Lung (tissue), 16 donors: ENCODE results near the gene ERFE. TPM values are rescaled to one million over a fixed set of nuclear protein-coding genes. Genes with fewer than 3 reads are reported as not detected.

ENCODE experiments used
- ATAC-seq: fragments of 200-7000 bp; cut with Tn5 transposase; one replicate; pipeline ENCODE4 v1.9.1; 2020; ENCODE audit warnings: moderate number of reproducible peaks; ENCODE audit not compliant: insufficient read depth, low FRiP score
- DNase-seq, 3 donors: peaks; one replicate each; pipeline ENCODE4 v3.0.0-alpha.2; 2013 to 2017
- H3K27ac ChIP-seq, 2 donors: one replicate each; pipeline ENCODE4 v1.5.1; 2013; ENCODE audit warnings: mild to moderate bottlenecking in 2 of 2, moderate library complexity in 2 of 2, control low read depth in 1 of 2, inconsistent platforms in 1 of 2, low read depth in 1 of 2, low read length in 1 of 2
- H3K27me3 ChIP-seq, 3 donors: one replicate each; pipeline ENCODE4 v1.5.1; 2013; ENCODE audit warnings: low read length in 2 of 3; ENCODE audit not compliant: control insufficient read depth in 3 of 3, insufficient read depth in 3 of 3
- H3K36me3 ChIP-seq, 4 donors: one replicate each; pipeline ENCODE4 v1.5.1; 2013; ENCODE audit warnings: low read length in 4 of 4, mild to moderate bottlenecking in 1 of 4, moderate library complexity in 1 of 4; ENCODE audit not compliant: control insufficient read depth in 4 of 4, insufficient read depth in 4 of 4
- H3K4me1 ChIP-seq, 5 donors: one replicate each; pipeline ENCODE4 v1.5.1; 2013; ENCODE audit warnings: low read length in 5 of 5, mild to moderate bottlenecking in 2 of 5, moderate library complexity in 1 of 5; ENCODE audit not compliant: control insufficient read depth in 5 of 5, insufficient read depth in 5 of 5
- H3K4me3 ChIP-seq: one replicate; pipeline ENCODE4 v1.5.1; 2013; ENCODE audit warnings: mild to moderate bottlenecking, control low read depth, moderate library complexity
- H3K9ac ChIP-seq, 2 donors: one replicate each; pipeline ENCODE4 v1.5.1; 2013; ENCODE audit warnings: low read length in 2 of 2, control low read depth in 1 of 2; ENCODE audit not compliant: insufficient read depth in 1 of 2
- H3K9me3 ChIP-seq, 4 donors: one replicate each; pipeline ENCODE4 v1.5.1; 2013; ENCODE audit warnings: low read length in 3 of 4, mild to moderate bottlenecking in 1 of 4, moderate library complexity in 1 of 4; ENCODE audit not compliant: control insufficient read depth in 4 of 4, insufficient read depth in 3 of 4
- CTCF ChIP-seq: IDR thresholded peaks from 2 replicates; pipeline ENCODE4 v1.5.1; 2012; ENCODE audit warnings: mild to moderate bottlenecking; ENCODE audit errors: control extremely low read depth, extremely low read depth
- whole genome bisulfite sequencing, 2 donors: extraction: QIAGEN DNeasy Blood & Tissue Kit; methylation state at CpG; one replicate each; pipeline ENCODE4 v1.1.7; 2013; 5-methylcytosine and 5-hydroxymethylcytosine counted together
- long read RNA-seq, 5 donors: transcript quantifications; one replicate each; lab custom pipeline, GENCODE V29; 2026
- polyA plus RNA-seq, 2 donors: library from polyadenylated mRNA; stranded (reverse); fragments of 200-250 nt; gene quantifications; one replicate each; pipeline ENCODE4 v1.2.1, GENCODE V29; 2013
- total RNA-seq, 2 donors: library from RNA; depleted of rRNA in 1 of 2; stranded (reverse); fragments of >200 nt in 1 of 2; gene quantifications; one replicate each; pipeline ENCODE4 v1.2.1, GENCODE V29; 2014 to 2021
- donor health status: control.
- donor health status: control.
- donor health status: Bipolar disorder and iron deficiency.
- donor health status: healthy.
- donor health status: DM: yes; HTN: yes; CAD: no.

ERFE gene
- total RNA-seq (under 1 TPM; 0.52 to 0.54 TPM), polyA plus RNA-seq (under 1 TPM in 1 of 2 donors, not detected in 1; 0.54 TPM)
- long read RNA-seq, donor 1: 0 reads
- long read RNA-seq, donor 2: 0 reads
- long read RNA-seq, donor 3: 0 reads
- long read RNA-seq, donor 4: 0 reads
- long read RNA-seq, donor 5: 0 reads

- Histone ChIP-seq H3K9ac (no peak within 1 kb of the TSS), H3K9me3 (no peaks in the 10 kb centered on the region), H3K4me3 (peak within 1 kb of the TSS; percentile 11), H3K27ac (no peak within 1 kb of the TSS), H3K27me3 (peaks cover 0 to 19% (median 13%) of the 10 kb centered on the region in 3 donors), H3K4me1 (peaks cover 0 to 24% (median 6%) of the 10 kb centered on the region in 5 donors), H3K36me3 (no peaks in the 10 kb centered on the region)
- DNase-seq (peak; percentile 54 to 70 (median 60)), ATAC-seq (no peak)
- 7 to 9% methylated on average over 36 to 58 of the region's 61 CpGs for WGBS, 2 donors
- no peak for TF ChIP-seq CTCF
Measured at GRCh38 chr2:238158509-238159070, at the start of gene ERFE. ERFE (plus strand) TSS chr2:238158970; CDS start chr2:238159008, 38 bp downstream.

GRCh38 chr2:238113611-238114010 lies 45.2 kb upstream of the ERFE start:
- Histone ChIP-seq H3K9me3 (peaks cover 0 to 4% (median 1%) of the 10 kb centered on the region in 4 donors), H3K4me1 (peaks cover 0 to 4% (median 0%) of the 10 kb centered on the region in 5 donors), H3K27me3 (peaks cover 0 to under 1% (median 0%) of the 10 kb centered on the region in 3 donors), H3K36me3 (no peaks in the 10 kb centered on the region), H3K4me3 (no peak overlapping the region), H3K27ac (no peak overlapping the region), H3K9ac (no peak overlapping the region)
- no peak for TF ChIP-seq CTCF
- 94% methylated on average over 12 to 13 of the region's 13 CpGs for WGBS, 2 donors
- ATAC-seq: no peak
- DNase-seq: no peak

GRCh38 chr2:238114331-238114841 lies 44.4 kb upstream of the ERFE start:
- H3K27me3 ChIP-seq: peaks cover 0 to 5% (median 0%) of the 10 kb centered on the region in 3 donors
- H3K4me1 ChIP-seq: no peaks in the 10 kb centered on the region
- no peak for TF ChIP-seq CTCF
- H3K4me3 ChIP-seq: no peak overlapping the region
- no peaks in the 10 kb centered on the region for H3K36me3 ChIP-seq
- no peak overlapping the region for H3K9ac ChIP-seq
- no peak overlapping the region for H3K27ac ChIP-seq
- DNase-seq (no peak), ATAC-seq (no peak)
- 75 to 80% methylated on average over 16 of the region's 16 CpGs for WGBS, 2 donors
- H3K9me3 ChIP-seq: peaks cover 0 to 4% (median 1%) of the 10 kb centered on the region in 4 donors
